ENCODE results near the gene SORCS1.
"Not testable (repeated sequence)": the region's sequence is repeated elsewhere in the genome, so short reads cannot be mapped to it uniquely, and the experiment has no call there.

The SORCS1 gene

GRCh38 chr10:106938513-106938912, 226.0 kb downstream of the SORCS1 start:
- DNase-seq, result no peak

- no peak for DNase-seq
Observed at GRCh38 chr10:106935978-106936451, 228.5 kb downstream of the SORCS1 start.

GRCh38 chr10:106931853-106932249, 232.7 kb downstream of the SORCS1 start:
- no peak for DNase-seq

- DNase-seq, result no peak
Observed at GRCh38 chr10:106931159-106931852, 233.2 kb downstream of the SORCS1 start.

- DNase-seq, result no peak
Observed at GRCh38 chr10:106930751-106931150, 233.8 kb downstream of the SORCS1 start.

- no peak for DNase-seq
Observed at GRCh38 chr10:106929291-106929895, 235.1 kb downstream of the SORCS1 start.

- DNase-seq, result not testable (repeated sequence)
Observed at GRCh38 chr10:106928151-106928550, 236.4 kb downstream of the SORCS1 start.

GRCh38 chr10:106925191-106925590, 239.3 kb downstream of the SORCS1 start:
- DNase-seq, result no peak

GRCh38 chr10:106920538-106920937, 244.0 kb downstream of the SORCS1 start:
- no peak for DNase-seq

- no peak for DNase-seq
Observed at GRCh38 chr10:106919871-106920282, 244.6 kb downstream of the SORCS1 start.

- DNase-seq, result no peak
Observed at GRCh38 chr10:106917452-106918055, 247.0 kb downstream of the SORCS1 start.

- DNase-seq, result no peak
Observed at GRCh38 chr10:106914016-106914415, 250.5 kb downstream of the SORCS1 start.

GRCh38 chr10:106913348-106913747, 251.2 kb downstream of the SORCS1 start:
- DNase-seq, result no peak

- DNase-seq, result no peak
Observed at GRCh38 chr10:106911096-106911495, 253.4 kb downstream of the SORCS1 start.

GRCh38 chr10:106910666-106911065, 253.8 kb downstream of the SORCS1 start:
- no peak for DNase-seq

- no peak for DNase-seq
Observed at GRCh38 chr10:106908225-106908624, 256.3 kb downstream of the SORCS1 start.

GRCh38 chr10:106904209-106904608, 260.3 kb downstream of the SORCS1 start:
- no peak for DNase-seq

GRCh38 chr10:106903180-106903579, 261.3 kb downstream of the SORCS1 start:
- no peak for DNase-seq

- DNase-seq, result no peak
Observed at GRCh38 chr10:106900016-106900652, 264.4 kb downstream of the SORCS1 start.

GRCh38 chr10:106898446-106898845, 266.1 kb downstream of the SORCS1 start:
- no peak for DNase-seq

GRCh38 chr10:106897719-106898118, 266.8 kb downstream of the SORCS1 start:
- no peak for DNase-seq

- DNase-seq, result no peak
Observed at GRCh38 chr10:106894692-106895091, 269.8 kb downstream of the SORCS1 start.

GRCh38 chr10:106877574-106877973, 286.9 kb downstream of the SORCS1 start:
- DNase-seq, result no peak

- DNase-seq, result no peak
Observed at GRCh38 chr10:106874604-106874889, 290.0 kb downstream of the SORCS1 start.

Data from stimulated activated CD8-positive, alpha-beta memory T cell treated with anti-CD3 and anti-CD28 coated beads, Interleukin-4, amount 100 ng/mL, for 48 hours (primary cell).